NCI-H1092 treated with DMSO at 0.1 percent for 48 hours (cell line): ENCODE measurements around the gene MCRS1.
A peak's percentile ranks its signal among the peaks of the same experiment; 100 is the strongest.
"Not testable (repeated sequence)": the region's sequence is repeated elsewhere in the genome, so short reads cannot be mapped to it uniquely, and the experiment has no call there.

ENCODE experiments used
- DNase-seq: peaks from one replicate; lab custom pipeline; 2025; lab: John Stamatoyannopoulos, UW

Gene MCRS1

GRCh38 chr12:49567611-49568441 is at the start of gene MCRS1:
Gene MCRS1 (minus strand): TSS chr12:49568142. CDS start chr12:49566731, 1,411 bp downstream.
- DNase-seq, result peak; percentile 84

- no peak for DNase-seq
Observed at GRCh38 chr12:49616533-49617219, 48.7 kb upstream of the MCRS1 start.

- DNase-seq, result no peak
Observed at GRCh38 chr12:49615725-49616124, 47.8 kb upstream of the MCRS1 start.

DNA sequence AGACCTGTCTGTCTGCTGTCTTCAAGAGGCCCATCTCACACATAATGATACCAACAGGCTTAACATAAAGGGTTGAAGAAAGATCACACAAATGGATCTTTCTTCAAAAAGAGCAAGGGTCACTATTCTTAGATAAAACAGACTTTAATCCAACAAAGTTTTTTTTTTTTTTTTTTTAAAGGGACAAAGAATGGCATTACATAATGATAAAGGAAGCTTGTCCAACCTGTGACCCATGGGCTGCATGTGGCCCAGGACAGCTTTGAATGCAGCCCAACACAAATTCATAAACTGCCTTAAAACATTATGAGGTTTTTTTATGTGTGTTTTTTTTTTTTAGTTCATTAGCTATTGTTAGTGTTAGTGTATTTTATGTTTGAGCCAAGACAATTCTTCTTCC is 44.3 kb upstream of the MCRS1 start:
- DNase-seq, result no peak

- DNase-seq, result not testable (repeated sequence)
Observed at GRCh38 chr12:49610785-49611184, 42.8 kb upstream of the MCRS1 start.

- no peak for DNase-seq
Observed at GRCh38 chr12:49609875-49610154, 41.9 kb upstream of the MCRS1 start.

GRCh38 chr12:49609059-49609874 is 41.3 kb upstream of the MCRS1 start:
- no peak for DNase-seq

GRCh38 chr12:49605539-49605938 is 37.6 kb upstream of the MCRS1 start, which contains the start of gene FAM186B:
Gene FAM186B (minus strand): TSS chr12:49605639. CDS start chr12:49605477, 162 bp downstream.
- DNase-seq, result not testable (repeated sequence)

DNA sequence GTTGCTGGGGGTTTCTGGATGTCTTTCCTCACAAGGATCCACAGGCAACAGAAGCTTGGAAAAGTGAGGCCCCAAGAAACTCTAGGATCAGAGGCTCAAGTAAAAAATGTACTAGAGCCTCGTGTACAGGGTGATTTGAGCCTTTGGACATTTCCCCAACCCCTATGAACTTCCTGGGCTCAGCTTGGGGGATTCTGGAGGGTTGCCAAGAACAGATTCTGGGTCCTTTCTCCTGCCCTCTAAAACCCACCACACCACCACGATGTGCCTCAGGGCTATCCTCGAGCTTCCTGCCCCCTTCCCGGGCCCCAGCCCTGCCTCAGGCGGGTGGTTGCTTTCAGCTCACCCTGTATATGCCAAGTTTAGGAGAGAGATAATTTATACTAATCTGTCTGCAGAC is 36.9 kb upstream of the MCRS1 start:
- DNase-seq, result no peak

GRCh38 chr12:49603721-49604120 is 35.8 kb upstream of the MCRS1 start:
- DNase-seq, result no peak

- DNase-seq, result no peak
Observed at GRCh38 chr12:49599961-49600360, 32.0 kb upstream of the MCRS1 start.

- no peak for DNase-seq
Observed at GRCh38 chr12:49598527-49598926, 30.6 kb upstream of the MCRS1 start.

DNA sequence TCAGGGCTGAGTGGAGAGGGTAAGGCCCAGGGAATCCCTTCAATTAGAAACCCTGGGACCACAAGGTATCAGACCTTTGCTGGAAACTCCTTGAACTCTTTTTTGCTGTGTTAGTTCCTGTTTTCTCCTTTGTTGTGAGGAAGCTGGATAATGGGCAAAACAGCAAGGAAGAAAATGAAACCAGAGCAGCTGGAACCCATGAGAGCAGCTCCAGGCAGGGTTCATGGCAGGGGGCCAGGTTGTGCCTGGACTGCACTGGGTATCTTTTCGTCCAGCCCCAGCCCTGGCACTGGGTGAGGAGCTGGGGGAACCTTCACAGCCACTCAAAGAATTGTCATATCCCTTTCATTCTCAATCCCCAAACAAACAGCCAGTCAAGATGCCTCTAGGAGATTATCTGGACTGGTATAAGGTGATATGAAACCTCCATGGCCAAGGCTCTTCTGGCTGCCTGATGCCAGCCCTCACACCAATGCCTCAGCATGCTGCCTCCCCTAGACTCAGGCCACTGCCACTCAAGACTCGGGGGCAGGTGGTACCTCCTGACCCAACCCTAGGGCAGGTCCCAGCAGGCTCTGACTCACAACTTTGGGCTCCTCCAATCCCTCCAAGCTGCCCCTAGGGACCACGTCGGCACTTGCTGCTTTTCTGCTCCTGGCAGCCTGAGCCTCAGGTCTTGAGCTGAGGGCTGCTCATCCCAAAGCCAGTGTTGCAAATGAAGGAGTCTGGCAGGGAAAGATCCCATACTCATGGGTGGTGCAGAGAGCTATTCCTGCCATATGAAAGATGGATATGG is 21.0 kb upstream of the MCRS1 start:
- DNase-seq, result no peak

- DNase-seq, result no peak
Observed at GRCh38 chr12:49588281-49588680, 20.3 kb upstream of the MCRS1 start.

GRCh38 chr12:49587174-49587908 is 19.4 kb upstream of the MCRS1 start:
- DNase-seq, result no peak

DNA sequence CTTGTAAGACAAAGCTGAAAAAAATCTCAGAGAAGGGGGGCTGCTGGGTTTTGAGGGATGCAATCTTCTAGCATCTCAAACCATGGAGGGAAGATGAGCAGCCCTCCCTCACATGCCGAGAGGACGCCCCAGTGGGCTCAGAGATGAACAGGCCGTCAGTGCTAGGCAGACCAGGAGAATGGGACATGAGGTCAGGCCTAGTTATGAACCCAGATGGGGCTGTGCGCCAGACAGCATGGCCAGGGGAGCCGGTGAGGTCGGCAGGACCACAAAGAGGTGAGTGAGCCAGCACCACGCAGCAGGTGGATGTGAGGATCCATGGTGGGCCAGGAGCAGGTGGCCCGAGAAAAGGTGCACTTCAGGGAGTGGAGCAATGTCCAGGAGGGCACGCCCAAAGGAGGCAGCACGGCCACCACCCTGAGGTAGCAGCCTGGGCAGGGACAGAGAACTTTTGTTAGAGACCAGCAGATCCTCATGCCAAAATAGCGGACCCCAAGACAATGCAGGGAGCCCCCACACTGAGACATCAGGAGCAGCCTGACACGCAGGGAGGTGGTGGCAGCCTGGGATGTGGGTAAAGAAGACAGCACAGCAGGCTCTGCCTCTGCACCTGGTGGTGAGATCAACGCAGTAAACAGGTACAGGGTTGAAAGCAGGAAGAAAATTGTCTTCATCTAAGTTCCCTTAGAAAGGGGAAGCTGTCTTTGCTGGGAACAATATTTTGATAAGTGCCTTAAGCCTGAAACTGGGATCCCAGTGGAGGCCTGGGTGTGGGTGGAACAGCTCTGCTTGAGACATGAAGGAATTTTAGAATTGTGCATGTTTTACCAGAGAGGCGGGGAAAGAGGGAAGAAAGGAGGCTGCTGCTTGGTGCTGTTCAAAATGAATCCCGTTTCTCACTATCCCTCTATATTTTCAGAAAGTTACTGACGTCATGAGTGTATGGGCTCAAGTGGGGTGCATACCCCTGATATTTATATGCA is 17.8 kb upstream of the MCRS1 start:
- DNase-seq, result no peak

- DNase-seq, result no peak
Observed at GRCh38 chr12:49584591-49584990, 16.6 kb upstream of the MCRS1 start.

DNA sequence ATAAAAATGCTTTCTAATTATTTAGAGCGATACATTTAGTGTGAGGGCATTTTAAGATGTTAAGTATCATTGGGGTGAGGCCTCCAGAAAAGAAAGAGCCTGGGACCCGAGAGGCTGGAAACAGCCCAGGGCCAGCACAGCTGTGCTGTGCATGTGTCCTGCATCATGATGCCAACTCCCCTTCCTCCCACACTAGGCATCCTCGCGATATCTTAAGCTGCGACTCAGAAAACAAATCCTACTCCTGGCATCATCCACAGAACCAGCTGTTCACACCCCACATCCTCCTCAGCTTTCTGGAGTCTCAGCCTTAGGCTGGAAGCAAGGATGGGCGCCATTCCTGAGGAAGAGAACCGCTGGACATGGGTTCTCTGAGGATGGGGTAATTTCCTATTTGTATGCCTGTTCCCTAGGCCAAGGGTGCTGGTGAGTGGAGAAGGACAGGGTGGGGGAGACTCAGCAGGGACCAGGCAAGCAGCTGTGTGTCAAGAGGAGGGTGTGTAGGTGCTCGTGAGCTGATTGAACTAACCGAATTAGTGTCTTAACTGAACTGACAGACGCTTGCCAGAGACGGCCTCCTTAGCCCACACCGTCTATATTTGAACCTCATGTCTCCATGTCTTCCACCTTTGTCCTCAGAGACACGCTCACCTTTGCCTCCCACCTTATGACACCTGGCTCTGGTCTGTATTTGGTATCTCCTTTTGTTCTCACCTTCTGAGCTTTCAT is 15.6 kb upstream of the MCRS1 start:
- no peak for DNase-seq

GRCh38 chr12:49582850-49583249 is 14.9 kb upstream of the MCRS1 start:
- no peak for DNase-seq
